Adrenal gland (tissue), 12 donors: ENCODE measurements around the gene PRSS21. TPM values are rescaled to one million over a fixed set of nuclear protein-coding genes. Genes with fewer than 3 reads are reported as not detected.
A peak's percentile ranks its signal among the peaks of the same experiment; 100 is the strongest.

ENCODE experiments used
- DNase-seq, 7 donors: peaks; one replicate each; pipeline ENCODE4 v3.0.0-alpha.2; 2019 to 2020
- H3K27ac ChIP-seq, 5 donors: fragments of 200-600 bp; sonication (generic) in 4 of 5; 1 replicate in 3 of 5; 2 replicates in 2 of 5; pipeline versions ENCODE4 v1.5.1 to v1.8.0; 2016 to 2020; ENCODE audit warnings: mild to moderate bottlenecking in 1 of 5
- H3K27me3 ChIP-seq: fragments of 200-600 bp; 2 replicates; pipeline ENCODE4 v1.8.0; 2021
- H3K36me3 ChIP-seq, 2 donors: fragments of 200-600 bp; replicated peaks in 1 of 2; 1 replicate in 1 of 2; 2 replicates in 1 of 2; pipeline versions ENCODE4 v1.5.1 to v1.8.0; 2018 to 2022
- H3K4me1 ChIP-seq, 2 donors: fragments of 200-600 bp; replicated peaks in 1 of 2; 1 replicate in 1 of 2; 2 replicates in 1 of 2; pipeline versions ENCODE4 v1.5.1 to v1.8.0; 2018 to 2021
- H3K4me3 ChIP-seq, 4 donors: fragments of 200-600 bp; sonication (generic) in 3 of 4; one replicate each; pipeline ENCODE4 v1.5.1; 2016 to 2018
- H3K9me3 ChIP-seq, 3 donors: fragments of 200-600 bp; sonication (generic) in 1 of 3; replicated peaks in 1 of 3; 1 replicate in 2 of 3; 2 replicates in 1 of 3; pipeline versions ENCODE4 v1.5.1 to v1.8.0; 2016 to 2021
- CTCF ChIP-seq, 6 experiments: fragments of 450-650 bp in 4 of 6; fragments of 200-600 bp in 2 of 6; sonication (generic) in 1 of 6; IDR thresholded peaks; 1 replicate in 5 of 6; 2 replicates in 1 of 6; pipeline versions ENCODE4 v1.5.1 to v1.8.0; 2016 to 2021; ENCODE audit warnings: antibody characterized with exemption in 6 of 6, mild to moderate bottlenecking in 2 of 6, moderate library complexity in 1 of 6
- POLR2A ChIP-seq, 2 donors: fragments of 450-650 bp; IDR thresholded peaks; one replicate each; pipeline ENCODE4 v1.6.1; 2017; ENCODE audit warnings: antibody characterized with exemption in 2 of 2, mild to moderate bottlenecking in 2 of 2, moderate library complexity in 1 of 2
- WGBS, 4 donors: extraction: QIAGEN DNeasy Blood & Tissue Kit in 2 of 4; methylation state at CpG; one replicate each; pipeline versions ENCODE4 v1.1.5 to v1.1.7; 2013 to 2017; 5-methylcytosine and 5-hydroxymethylcytosine counted together
- intact Hi-C, 2 donors: fragments of 100-400 bp; cut with DNase I; formaldehyde crosslinking; loops; one replicate each; pipeline versions ENCODE4 v1.14.1 to v1.15.0; 2022 to 2023
- polyA plus RNA-seq, 3 donors: library from polyadenylated mRNA; stranded (reverse); fragments of 200-250 nt in 2 of 3; fragments of 350-450 nt in 1 of 3; fragmentation: Illumina TruSeq in 1 of 3; extraction: RNeasy Lipid Tissue Mini Kit (QIAGEN cat#74804) in 1 of 3; gene quantifications; one replicate each; pipeline ENCODE4 v1.2.3, GENCODE V29; 2013 to 2014
- total RNA-seq, 9 donors: library from RNA; depleted of rRNA in 4 of 9; stranded (reverse); fragments of >200 nt in 4 of 9; fragments of 120-200 nt in 1 of 9; fragmentation: NEBNext Ultra II Directional in 1 of 9; extraction: Animal tissue kit (Norgen Biotek cat#: 25700) in 1 of 9; gene quantifications; one replicate each; pipeline versions ENCODE4 v1.1.0 to v1.2.4, GENCODE V29; 2013 to 2023
- donor health status: healthy with polysubstance abuse.
- donor health status: Bipolar disorder and iron deficiency.
- donor health status: DM: yes; HTN: yes; CAD: no.
- donor health status: DM: no; HTN: no; CAD: no.
- donor health status: DM: no; HTN: no; CAD: no.
- donor health status: DM: yes; HTN: yes; CAD: no.

PRSS21 gene
- total and polyA plus RNA-seq, 12 donors: 0.20 to 2.6 (median 0.85) TPM; not detected in 6

GRCh38 chr16:2769675-2770056 lies 47.4 kb upstream of the PRSS21 start:
- no peaks in the 10 kb centered on the region for H3K27me3 ChIP-seq
- H3K4me3 ChIP-seq: no peak overlapping the region
- peaks cover 16 to 18% of the 10 kb centered on the region in 2 donors for H3K4me1 ChIP-seq
- intact Hi-C loops: no loop called here
- no peaks in the 10 kb centered on the region for H3K9me3 ChIP-seq
- H3K27ac ChIP-seq: peak overlapping the region in 2 of 5 donors; percentile 45 to 85
- no peak for TF ChIP-seq POLR2A (IDR thresholded peaks at IDR 0.05)
- TF ChIP-seq CTCF (IDR thresholded peaks at IDR 0.05): no peak
- 68 to 74% (median 74%) methylated on average over 14 of the region's 14 CpGs for whole genome bisulfite sequencing, 4 donors
- peaks cover 0 to 94% of the 10 kb centered on the region in 2 donors for H3K36me3 ChIP-seq
- DNase-seq: peak in 1 of 7 donors; percentile 59

- H3K27me3 ChIP-seq: no peaks in the 10 kb centered on the region
- peak overlapping the region in 3 of 5 donors; percentile 2 to 85 (median 22) for H3K27ac ChIP-seq
- peaks cover 16 to 23% of the 10 kb centered on the region in 2 donors for H3K4me1 ChIP-seq
- intact Hi-C loops: no loop called here
- H3K9me3 ChIP-seq: no peaks in the 10 kb centered on the region
- no peak for DNase-seq
- 73 to 78% (median 77%) methylated on average over 24 to 32 of the region's 32 CpGs for WGBS, 4 donors
- TF ChIP-seq CTCF (IDR thresholded peaks at IDR 0.05): no peak
- TF ChIP-seq POLR2A (IDR thresholded peaks at IDR 0.05): no peak
- H3K4me3 ChIP-seq: no peak overlapping the region
- peaks cover 0 to 94% of the 10 kb centered on the region in 2 donors for H3K36me3 ChIP-seq
These were observed 46.7 kb upstream of the PRSS21 start for GRCh38 chr16:2770057-2770951.

GRCh38 chr16:2771496-2772402 lies 45.3 kb upstream of the PRSS21 start:
- Histone ChIP-seq H3K4me1 (peaks cover 24 to 35% of the 10 kb centered on the region in 2 donors), H3K27me3 (no peaks in the 10 kb centered on the region), H3K4me3 (no peak overlapping the region), H3K9me3 (no peaks in the 10 kb centered on the region), H3K27ac (peak overlapping the region in 1 of 5 donors; percentile 85), H3K36me3 (peaks cover 0 to 80% of the 10 kb centered on the region in 2 donors)
- DNase-seq: no peak
- TF ChIP-seq CTCF (IDR thresholded peaks at IDR 0.05) (no peak), POLR2A (IDR thresholded peaks at IDR 0.05) (no peak)
- intact Hi-C loops: no loop called here
- 76 to 79% (median 77%) methylated on average over 9 to 18 of the region's 18 CpGs for WGBS, 4 donors
